ENCODE measurements around the gene MED15. TPM values are rescaled to one million over a fixed set of nuclear protein-coding genes. Genes with fewer than 3 reads are reported as not detected.

MED15 gene
- total and polyA plus RNA-seq, 12 donors: 33.8 to 66.8 (median 40.9) TPM

DNA sequence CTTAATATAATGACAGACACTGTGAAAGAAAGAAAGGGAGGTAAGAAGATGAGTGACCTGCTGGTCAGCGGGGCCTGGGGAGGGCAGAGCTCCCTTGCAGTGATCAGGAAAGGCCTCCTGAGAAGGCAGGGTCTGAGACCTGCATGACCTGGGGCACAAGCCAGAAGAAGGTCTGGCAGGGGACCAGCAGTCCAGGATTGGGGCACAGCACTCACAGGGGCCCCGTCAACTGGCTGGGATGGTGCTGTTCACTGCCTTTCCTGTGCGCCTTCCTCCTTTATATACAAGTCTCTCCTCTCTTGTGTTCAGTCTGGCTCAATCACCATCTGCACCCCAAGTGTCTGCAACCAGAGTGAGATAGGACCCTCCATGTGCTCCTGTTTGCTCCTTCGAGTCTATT lies 47.5 kb upstream of the MED15 start:
- Histone ChIP-seq H3K36me3 (peaks cover 0 to 42% (median under 1%) of the 10 kb centered on the region in 9 donors), H3K9me3 (no peaks in the 10 kb centered on the region), H3K27me3 (no peaks in the 10 kb centered on the region), H3K4me3 (no peak overlapping the region), H3K4me1 (peaks cover 5 to 36% (median 17%) of the 10 kb centered on the region in 9 donors), H3K27ac (no peak overlapping the region)
- DNase-seq (no peak), ATAC-seq (no peak)
- WGBS, 2 donors: 95% methylated on average over 4 of the region's 4 CpGs
- intact Hi-C loops (cut with DNase I): loop anchor here in 2 of 10 donors (5.0 kb wide), 2 partner anchors 38 to 43 kb away; no protein-coding TSS in a partner anchor
- no peak for TF ChIP-seq CTCF (IDR thresholded peaks at IDR 0.05)

GRCh38 chr22:20463324-20464095 lies 43.9 kb upstream of the MED15 start:
- Histone ChIP-seq H3K9me3 (no peaks in the 10 kb centered on the region), H3K4me1 (peaks cover 5 to 29% (median 14%) of the 10 kb centered on the region in 9 donors), H3K4me3 (no peak overlapping the region), H3K27ac (peak overlapping the region in 8 of 10 donors; percentile 12 to 91 (median 37)), H3K36me3 (peaks cover 0 to 38% (median 8%) of the 10 kb centered on the region in 9 donors), H3K27me3 (no peaks in the 10 kb centered on the region)
- ATAC-seq (peak in 6 of 8 donors; percentile 14 to 52 (median 24)), DNase-seq (no peak)
- intact Hi-C loops (cut with DNase I): no loop called here
- 51 to 59% methylated on average over 2 of the region's 2 CpGs for WGBS, 2 donors
- TF ChIP-seq CTCF (IDR thresholded peaks at IDR 0.05): no peak

DNA sequence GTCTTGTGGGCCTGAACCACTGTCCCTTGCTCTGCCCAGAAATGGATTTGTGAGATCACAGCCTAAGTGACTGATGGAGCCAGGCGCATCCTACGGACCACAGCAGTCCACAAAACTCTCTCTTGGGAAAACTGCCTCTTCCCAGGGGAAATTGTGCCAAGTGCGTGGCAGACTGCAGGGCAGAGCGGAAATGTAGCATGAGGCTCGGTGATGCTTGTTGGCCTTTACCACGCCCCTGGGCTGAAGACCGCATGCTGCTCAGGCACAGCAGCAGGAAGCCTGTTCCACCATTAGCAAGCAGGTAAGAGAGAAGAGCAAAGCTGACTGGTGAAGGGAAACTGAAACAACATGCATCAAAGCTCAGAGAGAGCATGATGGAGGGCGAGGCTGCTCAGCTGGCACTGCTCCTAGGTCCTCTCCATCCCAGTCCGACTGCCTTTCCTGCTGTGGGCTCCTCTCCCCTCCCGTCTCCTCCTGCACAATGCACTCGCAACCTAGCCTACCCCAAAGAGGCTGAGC lies 43.3 kb upstream of the MED15 start:
- Histone ChIP-seq H3K4me3 (no peak overlapping the region), H3K4me1 (peaks cover 5 to 29% (median 14%) of the 10 kb centered on the region in 9 donors), H3K36me3 (peaks cover 0 to 41% (median 8%) of the 10 kb centered on the region in 9 donors), H3K27ac (peak overlapping the region in 5 of 10 donors; percentile 28 to 91 (median 48)), H3K9me3 (no peaks in the 10 kb centered on the region), H3K27me3 (no peaks in the 10 kb centered on the region)
- WGBS, 2 donors: 87 to 88% methylated on average over 11 of the region's 11 CpGs
- no peak for TF ChIP-seq CTCF (IDR thresholded peaks at IDR 0.05)
- DNase-seq (no peak), ATAC-seq (peak in 1 of 8 donors; percentile 27)
- intact Hi-C loops (cut with DNase I): no loop called here

- DNase-seq: no peak
- intact Hi-C loops (cut with DNase I): no loop called here
- peak in 1 of 8 donors; percentile 33 for ATAC-seq
Observed at GRCh38 chr22:20464912-20465758, 42.3 kb upstream of the MED15 start.

More at GRCh38 chr22:20464912-20465758, 42.3 kb upstream of the MED15 start:
- Histone ChIP-seq H3K4me3 (no peak overlapping the region), H3K9me3 (no peaks in the 10 kb centered on the region), H3K4me1 (peaks cover 5 to 29% (median 14%) of the 10 kb centered on the region in 9 donors), H3K27me3 (no peaks in the 10 kb centered on the region), H3K36me3 (peaks cover 0 to 43% (median 8%) of the 10 kb centered on the region in 9 donors), H3K27ac (peak overlapping the region in 1 of 10 donors; percentile 91)
- 95 to 96% methylated on average over 32 of the region's 32 CpGs for whole genome bisulfite sequencing, 2 donors
- no peak for TF ChIP-seq CTCF (IDR thresholded peaks at IDR 0.05)
